ENCODE data around the gene LRRN4. TPM values are rescaled to one million over a fixed set of nuclear protein-coding genes. Genes with fewer than 3 reads are reported as not detected.

Gene LRRN4
- total RNA-seq, 1 experiment from 2014 or later = 0.86 TPM

- DNase-seq (ENCODE audit: low read depth) = no peak
Observed at GRCh38 chr20:6030453-6031080, 23.3 kb downstream of the LRRN4 start.

GRCh38 chr20:6029538-6029937, 24.3 kb downstream of the LRRN4 start:
- no peak for DNase-seq (ENCODE audit: low read depth)

DNA sequence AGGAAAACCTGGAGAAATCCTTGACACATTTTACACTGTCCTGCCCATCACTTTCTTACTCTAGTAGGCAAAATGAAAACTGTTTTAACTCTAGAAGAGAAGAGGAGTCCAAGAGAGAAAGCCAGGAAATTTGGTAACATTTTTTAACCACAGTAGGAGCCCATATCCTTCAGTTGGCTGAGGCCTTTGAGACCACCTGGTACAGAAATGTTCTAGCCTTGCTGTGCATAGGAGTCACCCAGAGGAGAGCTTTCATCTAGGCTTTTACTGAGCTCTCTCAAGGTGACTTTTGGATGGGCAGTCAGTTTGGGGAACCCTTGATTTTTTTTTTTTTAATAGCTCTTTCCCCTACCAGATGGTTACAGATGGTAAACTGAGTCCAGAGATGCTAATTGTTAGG, 25.0 kb downstream of the LRRN4 start:
- DNase-seq (ENCODE audit: low read depth) = no peak

GRCh38 chr20:6026051-6026450, 27.8 kb downstream of the LRRN4 start:
- no peak for DNase-seq (ENCODE audit: low read depth)

- no peak for DNase-seq (ENCODE audit: low read depth)
Observed at GRCh38 chr20:6024768-6025167, 29.1 kb downstream of the LRRN4 start.

DNA sequence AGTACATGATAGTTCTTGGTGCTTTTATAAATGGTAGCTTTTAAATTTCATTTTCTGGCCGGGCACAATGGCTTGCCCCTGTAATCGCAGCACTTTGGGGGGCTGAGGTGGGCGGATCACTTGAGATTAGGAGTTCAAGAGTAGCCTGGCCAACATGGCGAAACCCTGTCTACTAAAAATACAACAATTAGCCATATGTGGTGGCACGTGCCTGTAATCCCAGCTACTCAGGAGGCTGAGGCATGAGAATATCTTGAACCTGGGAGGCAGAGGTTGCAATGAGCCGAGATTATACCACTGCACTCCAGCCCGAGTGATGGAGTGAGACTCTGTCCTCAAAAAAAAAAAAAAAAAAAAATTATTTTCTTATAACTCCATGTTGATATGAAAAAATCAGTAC, 36.0 kb downstream of the LRRN4 start:
- DNase-seq (ENCODE audit: low read depth) = no peak

GRCh38 chr20:6017467-6017866, 36.4 kb downstream of the LRRN4 start:
- DNase-seq (ENCODE audit: low read depth) = no peak

GRCh38 chr20:6014957-6015356, 38.9 kb downstream of the LRRN4 start:
- DNase-seq (ENCODE audit: low read depth) = no peak

GRCh38 chr20:6014017-6014416, 39.8 kb downstream of the LRRN4 start:
- DNase-seq (ENCODE audit: low read depth) = no peak

- no peak for DNase-seq (ENCODE audit: low read depth)
Observed at GRCh38 chr20:6012179-6012578, 41.7 kb downstream of the LRRN4 start.

DNA sequence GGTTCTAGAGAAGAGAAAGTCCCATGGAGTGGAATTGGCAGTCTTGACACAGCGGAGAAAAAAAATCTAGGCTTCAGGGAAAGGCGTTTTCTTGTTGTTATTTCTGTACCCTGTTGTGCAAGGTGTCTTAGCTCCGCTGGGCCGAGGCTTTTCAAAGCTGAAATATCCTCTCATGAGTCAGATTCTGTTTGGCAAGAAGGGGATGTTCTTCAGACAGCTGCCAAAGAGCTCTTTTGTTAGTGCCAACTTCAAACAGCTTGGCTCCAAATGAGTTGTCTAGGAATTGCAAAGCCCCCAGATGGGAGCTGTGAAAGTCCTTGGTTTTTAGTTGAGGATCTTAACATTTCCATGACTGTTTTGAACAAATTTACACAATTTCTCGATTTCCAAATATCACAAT, 45.6 kb downstream of the LRRN4 start:
- DNase-seq (ENCODE audit: low read depth) = peak; percentile 60

- DNase-seq (ENCODE audit: low read depth) = no peak
Observed at GRCh38 chr20:6007529-6008103, 46.2 kb downstream of the LRRN4 start.

DNA sequence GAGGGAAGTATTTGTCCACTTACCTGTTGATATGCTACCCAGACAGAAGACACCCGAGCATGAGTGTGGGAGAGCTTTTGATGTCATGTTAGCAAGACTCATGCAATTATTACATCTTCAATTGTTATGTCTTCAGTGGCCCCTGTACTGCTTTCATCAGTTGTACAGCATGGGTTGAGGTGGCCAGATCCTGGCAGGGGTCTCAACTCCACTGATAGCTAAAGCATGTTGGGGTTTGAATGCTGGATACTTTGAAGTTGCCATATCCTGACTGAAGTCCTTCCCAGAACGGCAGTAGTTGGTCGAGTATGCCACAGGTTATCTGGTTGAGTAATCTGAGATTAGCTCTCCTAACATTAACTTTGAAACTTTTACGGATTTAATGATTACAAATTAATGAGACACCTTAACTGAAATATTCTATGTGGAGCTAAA, 46.7 kb downstream of the LRRN4 start:
- DNase-seq (ENCODE audit: low read depth) = no peak

- DNase-seq (ENCODE audit: low read depth) = no peak
Observed at GRCh38 chr20:6006603-6006949, 47.3 kb downstream of the LRRN4 start.

DNA sequence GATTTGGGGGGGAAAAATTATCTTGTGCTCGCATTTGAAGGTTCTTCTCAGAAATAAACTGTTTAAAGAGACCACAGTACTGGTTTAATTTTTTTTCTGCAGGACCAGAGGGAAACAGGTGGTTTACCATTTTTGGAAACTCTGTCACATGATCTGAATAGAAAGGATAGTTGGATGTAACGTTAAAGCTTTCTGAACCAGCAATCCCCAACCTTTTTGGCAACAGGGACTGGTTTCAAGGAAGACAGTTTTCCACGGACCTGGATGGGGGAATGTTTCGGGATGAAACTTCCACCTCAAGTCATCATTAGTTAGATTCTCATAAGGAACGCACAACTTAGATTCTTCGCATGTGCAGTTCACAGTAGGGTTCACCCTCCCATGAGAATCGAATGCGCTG, 53.0 kb downstream of the LRRN4 start:
- DNase-seq (ENCODE audit: low read depth) = no peak

GRCh38 chr20:5999783-6000182, 54.1 kb downstream of the LRRN4 start:
- DNase-seq (ENCODE audit: low read depth) = no peak

DNA sequence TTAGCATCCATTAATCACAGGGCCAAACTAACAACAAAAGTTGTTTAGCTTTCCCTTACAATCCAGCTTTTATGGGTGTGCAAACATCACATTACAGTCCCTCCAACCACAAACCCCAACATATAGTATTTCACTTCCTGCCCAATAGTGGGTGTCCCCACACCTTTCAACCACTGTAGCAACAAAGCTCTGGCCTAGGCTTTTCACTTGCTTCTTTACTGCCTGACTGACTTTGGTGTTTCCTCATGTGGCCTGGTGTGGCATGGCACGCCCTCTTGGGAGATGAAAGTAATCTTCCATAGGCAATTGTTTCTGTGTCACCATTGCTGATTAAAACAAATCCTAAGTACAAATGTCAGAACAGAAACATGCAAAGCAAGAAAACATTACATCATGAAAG, 57.1 kb downstream of the LRRN4 start:
- no peak for DNase-seq (ENCODE audit: low read depth)

- no peak for DNase-seq (ENCODE audit: low read depth)
Observed at GRCh38 chr20:5991623-5992441, 62.0 kb downstream of the LRRN4 start.

- DNase-seq (ENCODE audit: low read depth) = no peak
Observed at GRCh38 chr20:5990946-5991345, 62.9 kb downstream of the LRRN4 start.
